Coronary artery (tissue), 2 donors: Measurements from ENCODE around the gene FLT3.
A peak's percentile ranks its signal among the peaks of the same experiment; 100 is the strongest.

Experiments used
- DNase-seq: peaks from one replicate; pipeline ENCODE4 v3.0.0-alpha.2; 2017; ENCODE audit warnings: low spot score
- H3K27ac ChIP-seq, 2 donors: fragments of 200-600 bp; sonication (generic); one replicate each; pipeline ENCODE4 v1.5.1; 2016 to 2019
- H3K4me3 ChIP-seq: fragments of 200-600 bp; sonication (generic); 2 replicates; pipeline ENCODE4 v1.5.1; 2016; ENCODE audit warnings: mild to moderate bottlenecking, moderate library complexity
- TF ChIP-seq, protein P1 (sequence below): fragments of 200-600 bp; sonication (generic); IDR thresholded peaks from one replicate; pipeline ENCODE4 v1.5.1; 2019; ENCODE audit warnings: antibody characterized with exemption

FLT3 gene

DNA sequence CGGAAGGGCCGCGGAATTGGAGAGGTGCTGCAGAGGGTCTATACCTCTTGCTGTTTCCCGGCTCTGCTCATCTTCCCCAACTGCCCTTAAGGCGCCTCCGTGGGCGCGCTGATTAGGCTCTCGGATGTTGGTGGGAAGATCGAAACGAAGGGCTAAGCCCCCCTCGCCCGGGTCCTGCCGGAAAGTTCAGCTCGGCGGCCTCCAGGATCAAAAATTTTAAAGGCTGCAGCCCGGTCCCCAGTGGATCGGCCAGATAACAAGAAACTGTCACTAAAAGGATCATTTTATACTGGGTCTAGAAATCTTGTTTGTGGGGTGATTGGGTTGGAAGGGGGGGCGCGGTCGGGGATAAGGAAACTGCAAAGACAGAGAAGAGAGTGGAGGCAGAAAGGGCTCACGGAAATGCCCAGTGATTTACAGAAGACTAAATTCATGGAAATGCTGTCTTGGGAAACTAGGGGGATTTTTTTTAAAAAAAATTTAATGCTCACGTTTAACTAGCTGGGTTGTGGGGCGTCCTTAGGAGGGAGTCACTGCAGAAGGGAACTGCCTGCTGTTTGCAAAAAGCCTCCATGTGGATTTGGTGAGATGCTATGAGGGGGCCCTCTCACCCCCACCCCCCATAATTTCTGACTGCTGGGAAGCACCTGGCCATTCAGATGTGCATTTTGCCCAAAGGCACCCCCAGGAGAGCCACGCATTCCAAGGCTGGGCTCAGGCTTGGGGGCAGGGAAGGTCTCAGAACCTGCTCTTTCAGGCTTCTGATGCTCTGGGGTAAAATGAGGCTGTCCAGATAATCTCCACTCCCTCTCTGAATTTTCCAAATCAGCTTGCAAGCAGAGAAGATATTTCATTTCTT, 138.9 kb downstream of the FLT3 start:
- H3K27ac ChIP-seq, result no peak overlapping the region
- DNase-seq, result no peak
- H3K4me3 ChIP-seq, result peak overlapping the region; percentile 67
- TF ChIP-seq, protein P1, sequence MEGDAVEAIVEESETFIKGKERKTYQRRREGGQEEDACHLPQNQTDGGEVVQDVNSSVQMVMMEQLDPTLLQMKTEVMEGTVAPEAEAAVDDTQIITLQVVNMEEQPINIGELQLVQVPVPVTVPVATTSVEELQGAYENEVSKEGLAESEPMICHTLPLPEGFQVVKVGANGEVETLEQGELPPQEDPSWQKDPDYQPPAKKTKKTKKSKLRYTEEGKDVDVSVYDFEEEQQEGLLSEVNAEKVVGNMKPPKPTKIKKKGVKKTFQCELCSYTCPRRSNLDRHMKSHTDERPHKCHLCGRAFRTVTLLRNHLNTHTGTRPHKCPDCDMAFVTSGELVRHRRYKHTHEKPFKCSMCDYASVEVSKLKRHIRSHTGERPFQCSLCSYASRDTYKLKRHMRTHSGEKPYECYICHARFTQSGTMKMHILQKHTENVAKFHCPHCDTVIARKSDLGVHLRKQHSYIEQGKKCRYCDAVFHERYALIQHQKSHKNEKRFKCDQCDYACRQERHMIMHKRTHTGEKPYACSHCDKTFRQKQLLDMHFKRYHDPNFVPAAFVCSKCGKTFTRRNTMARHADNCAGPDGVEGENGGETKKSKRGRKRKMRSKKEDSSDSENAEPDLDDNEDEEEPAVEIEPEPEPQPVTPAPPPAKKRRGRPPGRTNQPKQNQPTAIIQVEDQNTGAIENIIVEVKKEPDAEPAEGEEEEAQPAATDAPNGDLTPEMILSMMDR, result no peak

DNA sequence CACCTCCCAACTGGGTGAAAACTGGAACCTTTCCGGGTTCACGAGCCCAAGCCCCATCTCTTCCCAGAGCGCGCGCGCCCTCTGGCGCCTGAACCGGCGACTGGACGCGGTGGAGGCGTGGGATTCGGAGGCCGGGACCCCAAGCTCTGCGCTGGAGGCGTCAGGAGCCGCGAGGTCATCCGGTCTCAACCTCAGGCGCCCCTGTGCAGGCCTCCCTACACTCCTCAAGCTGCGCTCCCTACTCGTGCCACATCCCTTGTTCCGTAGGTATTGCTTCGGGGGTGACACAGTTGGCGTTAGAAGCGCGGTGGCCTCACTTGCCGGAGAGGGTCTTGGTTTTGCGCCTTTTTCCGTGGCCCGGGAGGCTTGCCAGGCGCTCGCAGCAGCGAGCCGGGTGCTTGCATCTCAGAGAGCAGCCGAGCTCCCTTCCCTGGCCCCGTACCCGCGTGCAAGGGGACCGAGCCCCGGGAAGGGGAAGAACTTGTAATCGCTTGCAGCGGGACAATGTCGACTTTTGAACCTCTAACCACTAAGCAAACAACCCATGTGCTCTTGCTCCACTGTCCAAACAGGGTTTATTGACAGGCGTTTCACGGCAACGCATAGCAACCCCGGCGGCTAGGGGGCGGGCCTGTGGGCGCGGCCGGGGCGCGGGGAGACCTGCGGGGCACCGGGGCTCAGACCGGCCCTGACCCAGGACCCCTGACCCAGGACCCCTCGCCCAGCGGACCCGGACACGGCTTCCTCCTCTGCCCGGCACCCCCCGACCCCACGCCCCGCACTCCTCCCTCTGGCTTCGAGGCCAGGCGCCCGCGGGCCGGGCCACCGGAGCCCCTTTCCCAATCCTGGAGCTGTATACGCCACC, 139.8 kb downstream of the FLT3 start:
- TF ChIP-seq, protein P1, result no peak
- no peak for DNase-seq
- peak overlapping the region; percentile 67 for H3K4me3 ChIP-seq
- H3K27ac ChIP-seq, result no peak overlapping the region

DNA sequence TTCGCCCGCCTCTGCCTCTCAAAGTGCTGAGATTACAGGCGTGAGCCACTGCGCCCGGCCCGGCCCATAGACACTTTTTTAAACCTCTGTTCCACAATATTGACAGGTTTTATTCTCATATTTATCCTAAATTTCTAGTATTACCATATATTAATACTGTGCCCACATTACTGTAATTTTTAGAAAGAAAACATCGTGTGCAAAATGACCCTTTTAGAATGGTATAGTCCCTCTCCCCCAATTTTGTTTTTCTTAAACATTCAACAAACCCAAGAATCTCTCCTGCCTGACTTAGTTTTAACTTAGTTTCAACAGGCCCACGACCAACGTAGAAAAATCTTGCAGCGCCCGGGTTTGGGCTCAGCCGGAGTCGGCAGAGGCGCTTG, 140.4 kb downstream of the FLT3 start:
- TF ChIP-seq, protein P1, result no peak
- no peak for DNase-seq
- Histone ChIP-seq H3K27ac (no peak overlapping the region), H3K4me3 (peak overlapping the region; percentile 67)

DNA sequence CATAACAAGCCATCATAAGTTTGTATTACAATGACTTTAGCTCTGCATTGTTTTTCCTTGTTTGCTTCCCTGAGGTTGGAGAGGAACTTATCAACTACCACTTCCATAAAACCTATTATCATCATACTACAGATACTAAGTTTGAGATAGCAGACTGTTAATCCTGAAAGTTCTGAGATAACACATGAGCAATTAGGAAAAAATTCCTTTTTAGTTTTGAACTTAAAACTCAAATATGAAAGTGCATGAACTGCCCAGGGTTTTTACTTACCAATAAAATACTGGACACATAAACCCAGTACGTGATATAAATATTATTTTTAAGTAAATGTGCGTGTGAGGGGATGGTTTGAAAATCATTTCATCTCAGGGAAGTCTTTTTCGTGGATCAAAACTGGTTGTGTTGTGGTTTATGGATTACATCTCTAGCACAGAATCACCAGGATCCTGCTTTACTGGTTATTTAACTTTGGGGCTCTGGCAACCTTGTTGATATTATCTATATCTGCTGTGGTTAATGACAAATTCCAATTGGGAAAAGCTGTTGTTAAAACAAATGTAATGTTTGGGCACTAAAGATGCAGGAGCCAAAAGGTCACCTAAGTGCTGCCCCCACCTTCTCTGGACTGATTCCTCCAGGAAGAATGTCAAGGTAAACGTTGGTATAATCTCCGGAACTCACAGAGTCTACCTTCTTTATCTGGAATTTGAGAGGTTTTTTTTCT, 143.6 kb downstream of the FLT3 start:
- no peak overlapping the region for H3K4me3 ChIP-seq
- TF ChIP-seq, protein P1, result no peak
- H3K27ac ChIP-seq, result no peak overlapping the region
- DNase-seq, result no peak

DNA sequence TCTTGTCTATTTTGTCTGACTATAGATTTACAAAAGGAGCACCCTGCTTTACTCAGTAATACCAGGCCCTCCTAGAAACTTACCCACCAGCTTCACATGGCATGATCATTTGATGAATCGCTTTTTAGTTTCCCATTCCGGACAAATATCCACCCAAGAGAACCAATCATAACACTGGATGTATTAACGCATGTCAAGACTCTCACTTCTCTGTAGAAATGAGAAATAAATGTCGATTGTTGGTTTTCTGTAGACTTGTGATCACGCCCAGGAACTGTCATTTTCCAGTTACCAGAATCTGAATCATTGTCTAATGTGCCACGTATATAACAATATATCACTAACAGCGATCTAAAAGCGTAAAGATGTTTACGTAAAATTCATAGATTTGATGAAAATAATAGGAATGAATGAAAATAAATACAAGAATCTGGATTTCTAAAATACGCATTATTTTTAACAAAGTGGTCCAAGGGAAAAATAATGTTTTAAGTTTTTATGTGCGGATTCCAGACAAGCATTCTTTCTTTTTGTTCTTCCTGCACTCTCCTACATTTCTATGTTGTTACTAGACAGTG, 145.3 kb downstream of the FLT3 start:
- H3K27ac ChIP-seq, result no peak overlapping the region
- TF ChIP-seq, protein P1, result no peak
- no peak for DNase-seq
- no peak overlapping the region for H3K4me3 ChIP-seq

DNA sequence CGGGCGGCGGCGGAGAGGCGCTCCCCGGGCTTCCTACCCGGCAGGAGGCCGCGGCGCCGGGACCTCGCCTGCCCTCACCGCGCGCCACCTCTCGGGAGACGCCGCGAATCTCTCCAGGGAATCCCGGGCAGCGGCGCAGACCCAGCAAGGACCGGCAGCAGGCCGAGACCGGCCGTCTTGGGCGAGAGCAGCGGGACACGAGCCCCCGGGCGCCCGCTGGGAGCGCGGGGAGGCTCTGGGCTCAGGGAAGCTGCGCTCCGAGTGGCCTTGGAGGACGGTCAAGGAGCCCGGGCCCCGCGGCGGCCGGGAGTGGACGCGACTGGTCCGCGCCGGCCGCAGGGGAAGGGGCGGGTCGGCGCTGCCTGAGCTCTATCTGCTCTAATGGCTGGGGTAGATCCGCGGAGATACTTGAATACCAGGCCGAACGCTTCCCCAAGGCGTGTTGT, 145.9 kb downstream of the FLT3 start:
- TF ChIP-seq, protein P1, result no peak
- Histone ChIP-seq H3K4me3 (peak overlapping the region; percentile 70), H3K27ac (no peak overlapping the region)
- no peak for DNase-seq
